Right atrium auricular region (tissue), 2 donors: Measurements from ENCODE around the gene STAMBPL1. TPM values are rescaled to one million over a fixed set of nuclear protein-coding genes. Genes with fewer than 3 reads are reported as not detected.
A peak's percentile ranks its signal among the peaks of the same experiment; 100 is the strongest.

Experiments
- DNase-seq: peaks from one replicate; pipeline ENCODE4 v3.0.0-alpha.2; 2019; ENCODE audit warnings: low spot score
- H3K27ac ChIP-seq, 2 donors: fragments of 200-600 bp; sonication (generic); 1 replicate in 1 of 2; 2 replicates in 1 of 2; pipeline ENCODE4 v1.5.1; 2016 to 2019
- H3K27me3 ChIP-seq, 2 donors: fragments of 200-600 bp; sonication (generic); one replicate each; pipeline versions ENCODE4 v1.5.1 to v1.6.0; 2017 to 2019
- H3K36me3 ChIP-seq: fragments of 200-600 bp; sonication (generic); one replicate; pipeline ENCODE4 v1.5.1; 2016
- H3K4me1 ChIP-seq, 2 donors: fragments of 200-600 bp; sonication (generic); one replicate each; pipeline versions ENCODE4 v1.5.1 to v1.6.0; 2017 to 2019
- H3K4me3 ChIP-seq, 2 donors: fragments of 200-600 bp; sonication (generic); 1 replicate in 1 of 2; 2 replicates in 1 of 2; pipeline ENCODE4 v1.5.1; 2017 to 2019; ENCODE audit warnings: mild to moderate bottlenecking in 1 of 2, moderate library complexity in 1 of 2
- H3K9me3 ChIP-seq, 2 donors: fragments of 200-600 bp; sonication (generic); one replicate each; pipeline ENCODE4 v1.5.1; 2019
- CTCF ChIP-seq, 2 donors: fragments of 200-600 bp; sonication (generic); IDR thresholded peaks; one replicate each; pipeline ENCODE4 v1.5.1; 2019; ENCODE audit warnings: antibody characterized with exemption in 2 of 2
- total RNA-seq, 2 donors: library from RNA; depleted of rRNA; stranded (reverse); fragments of >200 nt; gene quantifications; one replicate each; pipeline ENCODE4 v1.1.0, GENCODE V29; 2016

Gene STAMBPL1
- total RNA-seq, 2 donors from 2014 or later = 8.8 to 13.8 TPM

GRCh38 chr10:88920198-88920597 lies 40.2 kb downstream of the STAMBPL1 start:
- H3K27ac ChIP-seq = no peak overlapping the region
- DNase-seq = no peak
- H3K27me3 ChIP-seq = no peaks in the 10 kb centered on the region
- no peak overlapping the region for H3K4me3 ChIP-seq
- H3K9me3 ChIP-seq = no peaks in the 10 kb centered on the region
- no peak for TF ChIP-seq CTCF (IDR thresholded peaks at IDR 0.05)
- peaks cover 0 to 12% of the 10 kb centered on the region in 2 donors for H3K4me1 ChIP-seq
- H3K36me3 ChIP-seq = no peaks in the 10 kb centered on the region

GRCh38 chr10:88920986-88921593 lies 41.0 kb downstream of the STAMBPL1 start:
- Histone ChIP-seq H3K4me3 (no peak overlapping the region), H3K27ac (peak overlapping the region; percentile 6 to 40), H3K27me3 (no peaks in the 10 kb centered on the region), H3K36me3 (no peaks in the 10 kb centered on the region), H3K9me3 (no peaks in the 10 kb centered on the region), H3K4me1 (peaks cover 0 to 20% of the 10 kb centered on the region in 2 donors)
- no peak for DNase-seq
- no peak for TF ChIP-seq CTCF (IDR thresholded peaks at IDR 0.05)

- H3K27ac ChIP-seq = no peak overlapping the region
- no peak overlapping the region for H3K4me3 ChIP-seq
- peaks cover 0 to 29% of the 10 kb centered on the region in 2 donors for H3K4me1 ChIP-seq
- no peaks in the 10 kb centered on the region for H3K27me3 ChIP-seq
- H3K9me3 ChIP-seq = no peaks in the 10 kb centered on the region
- no peak for TF ChIP-seq CTCF (IDR thresholded peaks at IDR 0.05)
- no peak for DNase-seq
- H3K36me3 ChIP-seq = no peaks in the 10 kb centered on the region
These were observed 42.0 kb downstream of the STAMBPL1 start for GRCh38 chr10:88922041-88922440.

- no peak for DNase-seq
- no peaks in the 10 kb centered on the region for H3K9me3 ChIP-seq
- H3K27ac ChIP-seq = no peak overlapping the region
- no peaks in the 10 kb centered on the region for H3K27me3 ChIP-seq
- TF ChIP-seq CTCF (IDR thresholded peaks at IDR 0.05) = no peak
- no peak overlapping the region for H3K4me3 ChIP-seq
- H3K36me3 ChIP-seq = no peaks in the 10 kb centered on the region
- peaks cover 0 to 36% of the 10 kb centered on the region in 2 donors for H3K4me1 ChIP-seq
These were observed 43.5 kb downstream of the STAMBPL1 start for GRCh38 chr10:88923520-88923919.

- no peak for DNase-seq
- no peak overlapping the region for H3K4me3 ChIP-seq
These were observed 46.7 kb downstream of the STAMBPL1 start for GRCh38 chr10:88926566-88927415.

More at GRCh38 chr10:88926566-88927415, 46.7 kb downstream of the STAMBPL1 start:
- no peak for TF ChIP-seq CTCF (IDR thresholded peaks at IDR 0.05)
- H3K4me1 ChIP-seq = peaks cover 0 to 40% of the 10 kb centered on the region in 2 donors
- no peaks in the 10 kb centered on the region for H3K36me3 ChIP-seq
- no peaks in the 10 kb centered on the region for H3K27me3 ChIP-seq
- H3K27ac ChIP-seq = peak overlapping the region; percentile 57 to 68
- no peaks in the 10 kb centered on the region for H3K9me3 ChIP-seq
